Kidney (tissue), 14 donors: Measurements from ENCODE around the gene PIK3CD. TPM values are rescaled to one million over a fixed set of nuclear protein-coding genes. Genes with fewer than 3 reads are reported as not detected.
"Not testable (repeated sequence)": the region's sequence is repeated elsewhere in the genome, so short reads cannot be mapped to it uniquely, and the experiment has no call there.

Source experiments
- DNase-seq, 5 donors: peaks; one replicate each; pipeline ENCODE4 v3.0.0-alpha.2; 2013 to 2020
- FAIRE-seq: peaks from 2 replicates; lab custom pipeline; 2012; peaks lifted over from hg19 to GRCh38; lab: Jason Lieb, UNC
- H3K27ac ChIP-seq, 2 donors: one replicate each; pipeline ENCODE4 v1.7.0; 2013; ENCODE audit warnings: low read depth in 2 of 2, low read length in 2 of 2, inconsistent platforms in 1 of 2
- H3K27me3 ChIP-seq: one replicate; pipeline ENCODE4 v1.7.1; 2013; ENCODE audit warnings: low read length, inconsistent platforms; ENCODE audit not compliant: control insufficient read depth, insufficient read depth
- H3K36me3 ChIP-seq, 3 donors: one replicate each; pipeline versions ENCODE4 v1.7.0 to v1.7.1; 2013; ENCODE audit warnings: low read length in 3 of 3, control low read depth in 1 of 3, inconsistent platforms in 1 of 3; ENCODE audit not compliant: insufficient read depth in 3 of 3, control insufficient read depth in 2 of 3
- H3K4me1 ChIP-seq, 3 donors: one replicate each; pipeline versions ENCODE4 v1.7.0 to v1.7.1; 2013; ENCODE audit warnings: low read length in 3 of 3, inconsistent platforms in 1 of 3, low read depth in 1 of 3; ENCODE audit not compliant: control insufficient read depth in 2 of 3, insufficient read depth in 2 of 3
- H3K4me3 ChIP-seq, 3 donors: one replicate each; pipeline versions ENCODE4 v1.7.0 to v1.8.1; 2013; ENCODE audit warnings: low read length in 3 of 3, control low read depth in 1 of 3, inconsistent platforms in 1 of 3
- H3K9ac ChIP-seq, 3 donors: one replicate each; pipeline versions ENCODE4 v1.7.0 to v1.7.1; 2013; ENCODE audit warnings: low read length in 3 of 3, control low read depth in 1 of 3, inconsistent platforms in 1 of 3
- H3K9me3 ChIP-seq, 3 donors: one replicate each; pipeline versions ENCODE4 v1.7.0 to v1.7.1; 2013; ENCODE audit warnings: low read length in 3 of 3, control low read depth in 1 of 3, inconsistent platforms in 1 of 3; ENCODE audit not compliant: control insufficient read depth in 2 of 3, insufficient read depth in 1 of 3
- intact Hi-C: fragments of 100-400 bp; cut with DNase I; formaldehyde crosslinking; loops from one replicate; pipeline ENCODE4 v1.11.1; 2022
- polyA plus RNA-seq: library from polyadenylated mRNA; stranded (reverse); fragments of 350-450 nt; fragmentation: Illumina TruSeq; extraction: RNeasy Lipid Tissue Mini Kit (QIAGEN cat#74804); gene quantifications from one replicate; pipeline ENCODE4 v1.2.3, GENCODE V29; 2014; ENCODE audit warnings: low read depth, low replicate concordance; ENCODE audit not compliant: insufficient read depth
- total RNA-seq: library from RNA; stranded (reverse); fragmentation: NEBNext Ultra II Directional; extraction: Animal tissue kit (Norgen Biotek cat#: 25700); gene quantifications from one replicate; pipeline ENCODE4 v1.2.1, GENCODE V29; 2021
- TF ChIP-seq, protein P1 (sequence below): IDR thresholded peaks from 3 replicates; pipeline ENCODE4 v1.5.1; 2012; ENCODE audit warnings: mild to moderate bottlenecking, moderate library complexity, borderline replicate concordance; ENCODE audit not compliant: insufficient read depth; ENCODE audit errors: extremely low read depth
- donor health status: control.
- donor health status: control.
- donor health status: control.
- donor health status: control.
- donor health status: control.
- donor health status: DM: yes; HTN: yes; CAD: no.
- donor health status: Normal renal cell carcinoma (clear cell type).

Gene PIK3CD
- total and polyA plus RNA-seq, 2 donors from 2014 or later: 5.3 to 19.7 TPM

DNA sequence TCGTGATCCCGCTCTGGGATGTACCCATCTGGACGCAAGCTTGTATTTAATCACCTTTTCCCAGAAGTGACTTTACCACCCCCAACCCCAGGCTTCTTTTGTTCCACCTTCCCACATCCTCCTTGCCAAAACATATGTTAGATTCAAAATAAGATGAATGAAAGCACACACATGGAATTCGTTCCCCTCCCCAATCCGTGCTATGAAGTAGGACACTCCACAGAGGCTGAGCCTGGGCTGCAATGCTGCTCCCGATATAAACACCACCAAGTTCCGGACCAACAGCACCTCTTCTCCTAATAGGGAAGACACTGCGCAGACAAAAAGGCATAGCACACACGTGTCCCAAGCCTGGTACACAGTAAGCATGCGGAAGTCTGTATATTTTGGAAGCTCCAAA is 86.1 kb downstream of the PIK3CD start:
- no peak overlapping the region for H3K4me3 ChIP-seq
- H3K9me3 ChIP-seq: no peaks in the 10 kb centered on the region
- intact Hi-C loops: no loop called here
- H3K36me3 ChIP-seq: peaks cover 14 to 72% (median 40%) of the 10 kb centered on the region in 3 donors
- TF ChIP-seq, protein P1, sequence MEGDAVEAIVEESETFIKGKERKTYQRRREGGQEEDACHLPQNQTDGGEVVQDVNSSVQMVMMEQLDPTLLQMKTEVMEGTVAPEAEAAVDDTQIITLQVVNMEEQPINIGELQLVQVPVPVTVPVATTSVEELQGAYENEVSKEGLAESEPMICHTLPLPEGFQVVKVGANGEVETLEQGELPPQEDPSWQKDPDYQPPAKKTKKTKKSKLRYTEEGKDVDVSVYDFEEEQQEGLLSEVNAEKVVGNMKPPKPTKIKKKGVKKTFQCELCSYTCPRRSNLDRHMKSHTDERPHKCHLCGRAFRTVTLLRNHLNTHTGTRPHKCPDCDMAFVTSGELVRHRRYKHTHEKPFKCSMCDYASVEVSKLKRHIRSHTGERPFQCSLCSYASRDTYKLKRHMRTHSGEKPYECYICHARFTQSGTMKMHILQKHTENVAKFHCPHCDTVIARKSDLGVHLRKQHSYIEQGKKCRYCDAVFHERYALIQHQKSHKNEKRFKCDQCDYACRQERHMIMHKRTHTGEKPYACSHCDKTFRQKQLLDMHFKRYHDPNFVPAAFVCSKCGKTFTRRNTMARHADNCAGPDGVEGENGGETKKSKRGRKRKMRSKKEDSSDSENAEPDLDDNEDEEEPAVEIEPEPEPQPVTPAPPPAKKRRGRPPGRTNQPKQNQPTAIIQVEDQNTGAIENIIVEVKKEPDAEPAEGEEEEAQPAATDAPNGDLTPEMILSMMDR: no peak
- no peaks in the 10 kb centered on the region for H3K27me3 ChIP-seq
- FAIRE-seq (no peak), DNase-seq (no peak)
- no peak overlapping the region for H3K9ac ChIP-seq
- no peak overlapping the region for H3K27ac ChIP-seq
- H3K4me1 ChIP-seq: no peaks in the 10 kb centered on the region

DNA sequence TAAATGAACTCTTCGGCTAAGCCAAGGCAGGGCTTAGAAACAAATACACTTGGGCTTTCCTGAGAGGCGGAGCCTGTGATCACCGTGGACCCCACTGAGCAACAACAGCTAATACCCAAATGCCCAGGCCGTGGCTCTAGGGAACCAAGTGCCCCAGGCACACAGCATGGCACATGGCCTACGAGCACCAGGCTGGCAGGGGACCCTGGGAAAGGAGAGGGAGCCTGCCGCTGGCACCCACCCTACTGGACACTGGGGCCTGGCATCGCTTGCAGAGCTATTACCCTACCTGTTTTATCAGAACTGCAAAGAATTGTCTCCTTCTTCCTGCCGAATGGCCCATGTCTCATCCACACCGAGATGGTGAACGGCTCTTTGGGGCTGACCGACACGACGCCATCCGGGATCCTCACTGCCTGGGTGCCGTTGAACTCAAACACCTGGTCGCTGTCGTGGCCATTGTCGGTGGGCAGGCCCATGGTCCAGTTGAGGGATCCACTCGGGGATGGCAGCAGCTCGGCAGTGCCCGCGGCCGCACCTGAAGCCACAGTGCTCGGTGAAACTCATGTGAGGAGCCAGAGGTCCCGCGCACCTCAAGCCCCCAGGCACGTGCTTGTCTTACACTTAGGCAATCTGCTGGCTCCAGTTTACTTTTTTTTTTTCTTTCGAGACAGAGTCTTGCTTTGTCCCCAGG is 92.7 kb downstream of the PIK3CD start:
- no peak for FAIRE-seq
- no peak overlapping the region for H3K4me3 ChIP-seq
- H3K9me3 ChIP-seq: no peaks in the 10 kb centered on the region
- H3K4me1 ChIP-seq: no peaks in the 10 kb centered on the region
- no peak overlapping the region for H3K27ac ChIP-seq
- intact Hi-C loops: no loop called here
- peaks cover 5 to 42% (median 30%) of the 10 kb centered on the region in 3 donors for H3K36me3 ChIP-seq
- no peaks in the 10 kb centered on the region for H3K27me3 ChIP-seq
- H3K9ac ChIP-seq: no peak overlapping the region
- TF ChIP-seq, protein P1: no peak
- peak in 1 of 5 donors; percentile 54 for DNase-seq

DNA sequence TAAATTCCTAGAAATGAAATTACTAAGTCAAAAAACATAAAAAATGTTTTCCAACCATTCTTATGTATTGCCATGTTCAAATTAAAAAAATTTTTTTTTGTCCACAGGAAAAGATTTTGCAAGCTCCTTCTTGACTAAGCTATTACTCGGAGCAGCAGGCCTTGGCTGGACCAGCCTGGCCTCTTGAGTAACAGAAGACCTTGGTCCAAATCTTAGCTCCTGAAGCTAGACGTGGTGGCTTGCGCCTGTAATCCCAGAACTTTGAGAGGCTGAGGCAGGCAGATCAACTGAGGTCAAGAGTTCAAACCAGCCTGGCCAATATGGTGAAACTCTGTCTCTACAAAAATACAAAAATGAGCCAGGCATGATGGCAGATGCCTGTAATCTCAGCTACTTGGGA is 94.7 kb downstream of the PIK3CD start:
- FAIRE-seq: no peak
- H3K9me3 ChIP-seq: no peaks in the 10 kb centered on the region
- TF ChIP-seq, protein P1: no peak
- H3K4me1 ChIP-seq: no peaks in the 10 kb centered on the region
- DNase-seq: no peak
- no peak overlapping the region for H3K27ac ChIP-seq
- peaks cover 0 to 38% (median 27%) of the 10 kb centered on the region in 3 donors for H3K36me3 ChIP-seq
- no peak overlapping the region for H3K9ac ChIP-seq
- intact Hi-C loops: no loop called here
- H3K27me3 ChIP-seq: no peaks in the 10 kb centered on the region
- H3K4me3 ChIP-seq: no peak overlapping the region

DNA sequence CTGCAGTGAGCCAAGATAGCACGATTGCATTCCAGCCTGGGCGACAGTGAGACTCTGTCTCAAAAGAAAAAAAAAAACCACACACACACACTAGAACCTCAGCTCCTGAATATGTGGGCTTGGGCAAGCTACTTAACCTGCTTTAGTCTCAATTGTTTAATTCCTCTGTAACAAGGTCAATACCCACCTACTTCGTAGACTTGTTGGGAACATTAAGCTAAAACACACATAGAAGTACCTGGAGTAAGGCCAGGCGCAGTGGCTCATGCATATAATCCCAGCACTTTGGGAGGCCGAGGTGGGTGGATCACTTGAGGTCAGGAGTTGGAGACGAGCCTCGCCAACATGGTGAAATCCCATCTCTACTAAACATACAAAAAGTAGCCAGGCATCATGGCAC is 95.1 kb downstream of the PIK3CD start:
- intact Hi-C loops: no loop called here
- Histone ChIP-seq H3K9ac (no peak overlapping the region), H3K9me3 (no peaks in the 10 kb centered on the region), H3K36me3 (peaks cover 2 to 35% (median 29%) of the 10 kb centered on the region in 3 donors), H3K4me1 (no peaks in the 10 kb centered on the region), H3K4me3 (no peak overlapping the region), H3K27ac (no peak overlapping the region), H3K27me3 (no peaks in the 10 kb centered on the region)
- FAIRE-seq (no peak), DNase-seq (no peak)
- TF ChIP-seq, protein P1: no peak

DNA sequence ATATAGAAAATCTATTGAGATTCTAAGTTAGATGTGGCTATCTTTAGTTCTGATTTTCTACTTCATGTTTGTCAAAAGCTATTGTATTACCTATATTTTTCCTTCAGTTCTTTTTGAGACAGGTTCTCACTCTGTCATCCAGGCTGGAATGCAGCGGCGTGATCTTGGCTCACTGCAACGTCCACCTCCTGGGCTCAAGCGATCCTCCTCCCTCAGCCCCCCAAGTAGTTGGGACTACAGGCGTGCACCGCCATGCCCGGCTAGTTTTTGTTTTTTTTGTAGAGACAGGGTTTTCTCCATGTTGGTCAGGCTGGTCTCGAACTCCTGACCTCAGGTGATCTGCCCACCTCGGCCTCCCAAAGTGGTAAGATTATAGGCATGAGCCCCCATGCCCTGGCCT is 96.9 kb downstream of the PIK3CD start:
- FAIRE-seq, H3K27me3 ChIP-seq, H3K4me1 ChIP-seq, H3K9ac ChIP-seq, H3K27ac ChIP-seq, H3K4me3 ChIP-seq, H3K9me3 ChIP-seq, intact Hi-C loops, DNase-seq: not testable (repeated sequence)
- H3K36me3 ChIP-seq: peaks cover 2 to 27% (median 25%) of the 10 kb centered on the region in 3 donors
